ES-I3 (cell line): ENCODE measurements around the gene STRADB.

ENCODE experiments used
- H3K36me3 ChIP-seq: 2 replicates; pipeline ENCODE4 v1.6.1; 2013; ENCODE audit warnings: mild to moderate bottlenecking, low read length, control low read depth, moderate library complexity; ENCODE audit not compliant: insufficient read depth
- H3K4me1 ChIP-seq: 2 replicates; pipeline ENCODE4 v1.6.1; 2013; ENCODE audit warnings: mild to moderate bottlenecking, control low read depth, low read length; ENCODE audit not compliant: insufficient read depth
- H3K9ac ChIP-seq: 2 replicates; pipeline ENCODE4 v1.6.1; 2013; ENCODE audit warnings: low read depth, mild to moderate bottlenecking, low read length, moderate library complexity
- H3K9me3 ChIP-seq: 2 replicates; pipeline ENCODE4 v1.6.1; 2013; ENCODE audit warnings: mild to moderate bottlenecking, low read length, moderate library complexity; ENCODE audit not compliant: control insufficient read depth, insufficient read depth

STRADB gene

GRCh38 chr2:201517094-201517493 lies 65.6 kb downstream of the STRADB start:
- no peaks in the 10 kb centered on the region for H3K9me3 ChIP-seq
- H3K9ac ChIP-seq: no peak overlapping the region
- no peaks in the 10 kb centered on the region; the same call in 1 of the 2 replicates for H3K4me1 ChIP-seq
- H3K36me3 ChIP-seq: no peaks in the 10 kb centered on the region

GRCh38 chr2:201520201-201520600 lies 68.7 kb downstream of the STRADB start:
- no peaks in the 10 kb centered on the region; the same call in 1 of the 2 replicates for H3K9me3 ChIP-seq
- no peaks in the 10 kb centered on the region for H3K36me3 ChIP-seq
- H3K4me1 ChIP-seq: no peaks in the 10 kb centered on the region; the same call in 1 of the 2 replicates
- no peak overlapping the region for H3K9ac ChIP-seq

- Histone ChIP-seq H3K9me3 (no peaks in the 10 kb centered on the region; the same call in 1 of the 2 replicates), H3K4me1 (no peaks in the 10 kb centered on the region), H3K36me3 (no peaks in the 10 kb centered on the region), H3K9ac (no peak overlapping the region)
These were observed 71.4 kb downstream of the STRADB start for GRCh38 chr2:201522965-201523364.

GRCh38 chr2:201523506-201523905 lies 72.0 kb downstream of the STRADB start:
- Histone ChIP-seq H3K36me3 (no peaks in the 10 kb centered on the region), H3K4me1 (no peaks in the 10 kb centered on the region), H3K9me3 (no peaks in the 10 kb centered on the region; the same call in 1 of the 2 replicates), H3K9ac (no peak overlapping the region)
